Astrocyte (in vitro differentiated cells and primary cell): ENCODE results near the gene ARMC9. TPM values are rescaled to one million over a fixed set of nuclear protein-coding genes. Genes with fewer than 3 reads are reported as not detected.

Source experiments
- DNase-seq: peaks from one replicate; pipeline ENCODE4 v3.0.0-alpha.2; 2010; ENCODE audit warnings: low read depth
- FAIRE-seq: peaks from 2 replicates; lab custom pipeline; 2011; peaks lifted over from hg19 to GRCh38; lab: Jason Lieb, UNC
- H2AFZ ChIP-seq: 2 replicates; pipeline ENCODE4 v1.6.0; 2012; ENCODE audit warnings: low read depth, low read length, inconsistent platforms
- H3K27ac ChIP-seq: 2 replicates; pipeline ENCODE4 v1.5.1; 2011; ENCODE audit warnings: low read depth, low read length, inconsistent platforms
- H3K27me3 ChIP-seq: 2 replicates; pipeline ENCODE4 v1.6.0; 2011; ENCODE audit warnings: low read length, inconsistent platforms; ENCODE audit not compliant: insufficient read depth
- H3K36me3 ChIP-seq: 2 replicates; pipeline ENCODE4 v1.5.1; 2011; ENCODE audit warnings: low read length, inconsistent platforms; ENCODE audit not compliant: insufficient read depth
- H3K4me1 ChIP-seq: 2 replicates; pipeline ENCODE4 v1.5.1; 2011; ENCODE audit warnings: low read length, inconsistent platforms; ENCODE audit not compliant: insufficient read depth
- H3K4me2 ChIP-seq: 2 replicates; pipeline ENCODE4 v1.6.0; 2012; ENCODE audit warnings: low read length, inconsistent platforms
- H3K4me3 ChIP-seq: 2 replicates; pipeline ENCODE4 v1.5.1; 2011; ENCODE audit warnings: low read depth, mild to moderate bottlenecking, low read length, inconsistent platforms; ENCODE audit not compliant: insufficient read depth
- H3K79me2 ChIP-seq: 2 replicates; pipeline ENCODE4 v1.6.0; 2012; ENCODE audit warnings: mild to moderate bottlenecking, low read length, inconsistent platforms; ENCODE audit not compliant: insufficient read depth
- H3K9ac ChIP-seq: 2 replicates; pipeline ENCODE4 v1.6.0; 2012; ENCODE audit warnings: mild to moderate bottlenecking, low read length, inconsistent platforms
- H3K9me3 ChIP-seq: 2 replicates; pipeline ENCODE4 v1.5.1; 2012; ENCODE audit warnings: low read depth, mild to moderate bottlenecking, low read length, inconsistent platforms; ENCODE audit not compliant: insufficient read depth
- H4K20me1 ChIP-seq: 2 replicates; pipeline ENCODE4 v1.6.0; 2012; ENCODE audit warnings: low read length, inconsistent platforms; ENCODE audit not compliant: insufficient read depth
- H3K27ac Mint-ChIP-seq: one replicate; pipeline ENCODE4 v1.8.0; 2021; ENCODE audit warnings: mild to moderate bottlenecking, mixed read lengths; ENCODE audit not compliant: unreplicated experiment
- H3K27me3 Mint-ChIP-seq: one replicate; pipeline ENCODE4 v1.8.0; 2021; ENCODE audit warnings: low read depth, mixed read lengths; ENCODE audit not compliant: unreplicated experiment
- H3K36me3 Mint-ChIP-seq: one replicate; pipeline ENCODE4 v1.8.0; 2021; ENCODE audit warnings: low read depth, mixed read lengths; ENCODE audit not compliant: unreplicated experiment
- H3K4me1 Mint-ChIP-seq: one replicate; pipeline ENCODE4 v1.8.0; 2021; ENCODE audit warnings: low read depth, mixed read lengths; ENCODE audit not compliant: unreplicated experiment
- H3K4me3 Mint-ChIP-seq: one replicate; pipeline ENCODE4 v1.8.0; 2021; ENCODE audit warnings: mild to moderate bottlenecking, moderate library complexity, mixed read lengths; ENCODE audit not compliant: unreplicated experiment
- H3K9me3 Mint-ChIP-seq: one replicate; pipeline ENCODE4 v1.8.0; 2021; ENCODE audit warnings: mild to moderate bottlenecking, mixed read lengths; ENCODE audit not compliant: unreplicated experiment
- CTCF ChIP-seq: IDR thresholded peaks from 2 replicates; pipeline ENCODE4 v1.5.1; 2011; ENCODE audit warnings: low read depth, mild to moderate bottlenecking, inconsistent platforms, low read length, moderate library complexity; ENCODE audit not compliant: insufficient read depth
- EZH2 ChIP-seq: IDR thresholded peaks from 2 replicates; pipeline ENCODE4 v1.6.1; 2012; ENCODE audit warnings: mild to moderate bottlenecking, low read length, inconsistent platforms; ENCODE audit not compliant: insufficient read depth
- total RNA-seq: library from RNA; stranded (reverse); gene quantifications from 2 replicates; pipeline ENCODE4 v1.2.1, GENCODE V29; 2021

The ARMC9 gene
- total RNA-seq, 1 donor from 2014 or later = 52.4 TPM

GRCh38 chr2:231245249-231246094, 47.0 kb downstream of the ARMC9 start:
- H3K4me1 ChIP-seq = peaks cover 10% of the 10 kb centered on the region
- TF ChIP-seq EZH2 (no peak), CTCF (no peak)
- H3K9me3 ChIP-seq = no peaks in the 10 kb centered on the region
- DNase-seq = no peak
- H2AFZ ChIP-seq = no peak overlapping the region
- no peak overlapping the region for H3K4me3 ChIP-seq
- FAIRE-seq = no peak
- Mint-ChIP-seq H3K36me3 (peaks cover 24% of the 10 kb centered on the region), H3K4me3 (no peak overlapping the region), H3K27me3 (no peaks in the 10 kb centered on the region), H3K4me1 (no peaks in the 10 kb centered on the region), H3K27ac (no peak overlapping the region), H3K9me3 (no peaks in the 10 kb centered on the region)
- H3K4me2 ChIP-seq = no peak overlapping the region
- no peak overlapping the region for H3K9ac ChIP-seq
- H3K79me2 ChIP-seq = no peaks in the 10 kb centered on the region
- peaks cover 7% of the 10 kb centered on the region for H4K20me1 ChIP-seq
- H3K36me3 ChIP-seq = peaks cover 23% of the 10 kb centered on the region
- H3K27me3 ChIP-seq = no peaks in the 10 kb centered on the region
- H3K27ac ChIP-seq = no peak overlapping the region

- Histone ChIP-seq H3K4me2 (no peak overlapping the region), H3K9ac (no peak overlapping the region), H3K4me1 (peaks cover 10% of the 10 kb centered on the region), H3K36me3 (peaks cover 17% of the 10 kb centered on the region), H3K79me2 (no peaks in the 10 kb centered on the region), H4K20me1 (peaks cover 11% of the 10 kb centered on the region), H3K27ac (no peak overlapping the region), H3K27me3 (no peaks in the 10 kb centered on the region), H2AFZ (no peak overlapping the region), H3K4me3 (no peak overlapping the region), H3K9me3 (no peaks in the 10 kb centered on the region)
- Mint-ChIP-seq H3K4me3 (no peak overlapping the region), H3K27ac (no peak overlapping the region), H3K27me3 (no peaks in the 10 kb centered on the region), H3K9me3 (no peaks in the 10 kb centered on the region), H3K4me1 (no peaks in the 10 kb centered on the region), H3K36me3 (peaks cover 28% of the 10 kb centered on the region)
- TF ChIP-seq CTCF (no peak), EZH2 (no peak)
- DNase-seq (no peak), FAIRE-seq (no peak)
These were observed 47.9 kb downstream of the ARMC9 start for GRCh38 chr2:231246171-231246842.
